GM12878 (cell line): ENCODE measurements around the gene TNFRSF14. TPM values are rescaled to one million over a fixed set of nuclear protein-coding genes. Genes with fewer than 3 reads are reported as not detected.

ENCODE experiments used
- ATAC-seq: fragments of 200-7000 bp; cut with Tn5 transposase; 3 replicates; pipeline ENCODE4 v1.9.1; 2020; ENCODE audit warnings: mild to moderate bottlenecking, moderate library complexity
- BruUV-seq: library from RNA; stranded (reverse); fragments of 400-500 nt; replicated peaks from 2 replicates; lab custom pipeline; 2021; lab: Mats Ljungman, UMichigan
- CTCF ChIA-PET: fragments of 300-600 bp; sonication (Branson Sonifier 250); formaldehyde crosslinking; extraction: SDS; loops from one replicate; lab custom pipeline; 2021; ENCODE audit warnings: inconsistent platforms; lab: Yijun Ruan, JAX
- POLR2A ChIA-PET: fragments of 350-600 bp; formaldehyde crosslinking; extraction: SDS; loops from one replicate; lab custom pipeline; 2021; ENCODE audit warnings: inconsistent platforms; lab: Charles Lee
- RAD21 ChIA-PET: fragments of 300-600 bp; sonication (Branson Sonifier 250); formaldehyde crosslinking; loops from one replicate; lab custom pipeline; 2023; ENCODE audit warnings: antibody characterized with exemption; ENCODE audit not compliant: unreplicated experiment; lab: Charles Lee
- SMC1A ChIA-PET: fragments of 300-600 bp; sonication (Branson Sonifier 250); formaldehyde crosslinking; loops from one replicate; lab custom pipeline; 2023; ENCODE audit not compliant: unreplicated experiment, uncharacterized antibody; lab: Charles Lee
- DNase-seq: peaks from one replicate; pipeline ENCODE4 v3.0.0-alpha.2; 2011; ENCODE audit warnings: low read depth, low spot score
- FAIRE-seq: peaks from 3 replicates; lab custom pipeline; 2011; peaks lifted over from hg19 to GRCh38; lab: Jason Lieb, UNC
- H2AFZ ChIP-seq: 2 replicates; pipeline ENCODE4 v1.6.0; 2011; ENCODE audit warnings: low read depth, low read length, control low read depth; ENCODE audit not compliant: control insufficient read depth
- H3K27ac ChIP-seq: 2 replicates; pipeline ENCODE4 v1.5.1; 2011; ENCODE audit warnings: control low read depth; ENCODE audit not compliant: control insufficient read depth, insufficient read depth
- H3K27me3 ChIP-seq, 2 experiments: replicated peaks in 1 of 2; 2 replicates each; pipeline versions ENCODE4 v1.6.0 to v1.6.1; 2011; ENCODE audit warnings: low read length in 1 of 2; ENCODE audit not compliant: control insufficient read depth in 2 of 2, insufficient read depth in 2 of 2
- H3K36me3 ChIP-seq, 2 experiments: 2 replicates each; pipeline ENCODE4 v1.5.1; 2011; ENCODE audit warnings: low read length in 1 of 2; ENCODE audit not compliant: control insufficient read depth in 2 of 2, insufficient read depth in 2 of 2
- H3K4me1 ChIP-seq: 2 replicates; pipeline ENCODE4 v1.6.1; 2011; ENCODE audit warnings: mild to moderate bottlenecking, low read length, moderate library complexity, mixed read lengths; ENCODE audit not compliant: control insufficient read depth, insufficient read depth
- H3K4me2 ChIP-seq: 2 replicates; pipeline ENCODE4 v1.6.0; 2011; ENCODE audit warnings: control low read depth; ENCODE audit not compliant: control insufficient read depth, insufficient read depth
- H3K4me3 ChIP-seq: fragments of 200-600 bp; sonication (generic); 2 replicates; pipeline ENCODE4 v1.5.1; 2016
- H3K79me2 ChIP-seq: 2 replicates; pipeline ENCODE4 v1.6.0; 2011; ENCODE audit warnings: low read length; ENCODE audit not compliant: control insufficient read depth, insufficient read depth
- H3K9ac ChIP-seq: 2 replicates; pipeline ENCODE4 v1.8.0; 2011; ENCODE audit warnings: low read length, control low read depth, mixed read lengths; ENCODE audit not compliant: control insufficient read depth, insufficient read depth
- H3K9me3 ChIP-seq: replicated peaks from 3 replicates; pipeline ENCODE4 v1.5.1; 2011; ENCODE audit warnings: mild to moderate bottlenecking, low read length; ENCODE audit not compliant: control insufficient read depth, insufficient read depth
- H4K20me1 ChIP-seq: 2 replicates; pipeline ENCODE4 v1.6.0; 2011; ENCODE audit not compliant: control insufficient read depth, insufficient read depth
- EED ChIP-seq: sonication (generic); IDR thresholded peaks from 2 replicates; pipeline ENCODE4 v1.6.1; 2016; ENCODE audit warnings: antibody characterized with exemption, low read depth
- PAX5 ChIP-seq: IDR thresholded peaks from 2 replicates; pipeline ENCODE4 v1.6.1; 2011; ENCODE audit warnings: low read depth, low read length, borderline replicate concordance
- POLR2A ChIP-seq: IDR thresholded peaks from 2 replicates; pipeline ENCODE4 v1.6.1; 2011; ENCODE audit warnings: low read depth, mild to moderate bottlenecking, low read length
- WGBS: methylation state at CpG from one replicate; pipeline ENCODE4 v1.1.6; 2016; ENCODE audit warnings: low lambda C conversion rate; ENCODE audit not compliant: insufficient replicate concordance, insufficient coverage; ENCODE audit errors: missing lambda C conversion rate; 5-methylcytosine and 5-hydroxymethylcytosine counted together
- in situ Hi-C: fragments of 300-500 bp; cut with MboI; formaldehyde crosslinking; loops from 9 replicates; pipeline ENCODE4 v1.14.3; 2018; ENCODE audit warnings: mixed read lengths
- intact Hi-C: fragments of 100-400 bp; cut with micrococcal nuclease; formaldehyde crosslinking; loops from one replicate; pipeline ENCODE4 v1.14.2; 2022; ENCODE audit not compliant: unreplicated experiment
- polyA plus RNA-seq, 11 experiments: library from polyadenylated mRNA; depleted of rRNA in 4 of 11; unstranded in 6 of 11; stranded (reverse) in 5 of 11; fragments of >200 nt; fragmentation: Nextera tagmentation in 4 of 11; fragmentation: Illumina TruSeq in 1 of 11; extraction: Ambion mirVana in 4 of 11; extraction: Trizol in 1 of 11; gene quantifications; 1 replicate in 1 of 11; 2 replicates in 10 of 11; pipeline versions ENCODE4 v1.2.1 to v1.2.3, GENCODE V29; 2011 to 2016; ENCODE audit warnings: inconsistent platforms in 2 of 11, missing spikeins in 2 of 11, low read depth in 1 of 11
- total RNA-seq, 4 experiments: library from RNA; depleted of rRNA in 3 of 4; stranded (reverse); fragments of >200 nt in 3 of 4; fragmentation: Illumina TruSeq in 1 of 4; extraction: Trizol in 1 of 4; gene quantifications; 2 replicates each; pipeline versions ENCODE4 v1.2.1 to v1.2.3, GENCODE V29; 2013 to 2021
- TF ChIP-seq, protein P1 (sequence below): IDR thresholded peaks from 2 replicates; pipeline ENCODE4 v1.6.1; 2012; ENCODE audit warnings: low read length, inconsistent platforms
- TF ChIP-seq, protein P2 (sequence below): IDR thresholded peaks from 2 replicates; pipeline ENCODE4 v1.6.1; 2012; ENCODE audit warnings: low read depth, low read length, improper control_type of control experiment
- TF ChIP-seq, protein P3 (sequence below): fragments of 450-650 bp; formaldehyde crosslinking; IDR thresholded peaks from 2 replicates; pipeline ENCODE4 v1.5.0; 2022; ENCODE audit warnings: mild to moderate bottlenecking, missing genetic modification characterization

TNFRSF14 gene
- total and polyA plus RNA-seq, 10 of the 15 experiments (the other 5 are each of a cell fraction or from before 2014, with no cell fraction given) = 0.43 to 114 (median 41.5) TPM

DNA sequence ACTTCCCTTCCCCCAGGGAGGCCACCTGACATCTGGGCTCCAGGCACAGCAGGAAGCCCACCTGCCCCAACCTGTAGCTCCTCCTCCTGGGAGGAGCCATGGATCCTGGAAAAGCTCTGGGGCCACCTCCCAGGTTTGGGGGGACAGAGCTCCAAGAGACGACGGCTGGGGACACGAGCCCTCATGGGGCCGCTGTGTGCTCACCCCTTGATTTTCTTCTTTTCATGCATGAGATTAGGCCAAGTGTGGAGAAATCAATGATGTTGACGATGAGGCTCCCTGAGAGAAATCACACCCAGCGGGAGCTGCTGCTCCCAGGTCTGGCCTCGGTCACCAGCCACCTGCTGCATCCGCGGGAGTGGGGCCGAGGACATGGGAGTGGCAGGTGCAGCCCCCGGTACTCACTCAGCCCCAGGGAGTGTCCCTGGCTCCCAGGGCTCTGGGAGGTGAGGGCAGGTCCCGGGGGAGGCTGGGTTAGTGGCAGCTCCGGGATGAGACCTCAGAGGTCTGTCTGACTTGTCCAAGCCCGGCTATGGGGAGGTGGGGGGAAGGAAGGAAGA is 8.7 kb downstream of the TNFRSF14 start (continued):
- TF ChIP-seq, protein P1, sequence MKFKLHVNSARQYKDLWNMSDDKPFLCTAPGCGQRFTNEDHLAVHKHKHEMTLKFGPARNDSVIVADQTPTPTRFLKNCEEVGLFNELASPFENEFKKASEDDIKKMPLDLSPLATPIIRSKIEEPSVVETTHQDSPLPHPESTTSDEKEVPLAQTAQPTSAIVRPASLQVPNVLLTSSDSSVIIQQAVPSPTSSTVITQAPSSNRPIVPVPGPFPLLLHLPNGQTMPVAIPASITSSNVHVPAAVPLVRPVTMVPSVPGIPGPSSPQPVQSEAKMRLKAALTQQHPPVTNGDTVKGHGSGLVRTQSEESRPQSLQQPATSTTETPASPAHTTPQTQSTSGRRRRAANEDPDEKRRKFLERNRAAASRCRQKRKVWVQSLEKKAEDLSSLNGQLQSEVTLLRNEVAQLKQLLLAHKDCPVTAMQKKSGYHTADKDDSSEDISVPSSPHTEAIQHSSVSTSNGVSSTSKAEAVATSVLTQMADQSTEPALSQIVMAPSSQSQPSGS = no peak
- TF ChIP-seq PAX5 (no peak), EED (no peak)

DNA sequence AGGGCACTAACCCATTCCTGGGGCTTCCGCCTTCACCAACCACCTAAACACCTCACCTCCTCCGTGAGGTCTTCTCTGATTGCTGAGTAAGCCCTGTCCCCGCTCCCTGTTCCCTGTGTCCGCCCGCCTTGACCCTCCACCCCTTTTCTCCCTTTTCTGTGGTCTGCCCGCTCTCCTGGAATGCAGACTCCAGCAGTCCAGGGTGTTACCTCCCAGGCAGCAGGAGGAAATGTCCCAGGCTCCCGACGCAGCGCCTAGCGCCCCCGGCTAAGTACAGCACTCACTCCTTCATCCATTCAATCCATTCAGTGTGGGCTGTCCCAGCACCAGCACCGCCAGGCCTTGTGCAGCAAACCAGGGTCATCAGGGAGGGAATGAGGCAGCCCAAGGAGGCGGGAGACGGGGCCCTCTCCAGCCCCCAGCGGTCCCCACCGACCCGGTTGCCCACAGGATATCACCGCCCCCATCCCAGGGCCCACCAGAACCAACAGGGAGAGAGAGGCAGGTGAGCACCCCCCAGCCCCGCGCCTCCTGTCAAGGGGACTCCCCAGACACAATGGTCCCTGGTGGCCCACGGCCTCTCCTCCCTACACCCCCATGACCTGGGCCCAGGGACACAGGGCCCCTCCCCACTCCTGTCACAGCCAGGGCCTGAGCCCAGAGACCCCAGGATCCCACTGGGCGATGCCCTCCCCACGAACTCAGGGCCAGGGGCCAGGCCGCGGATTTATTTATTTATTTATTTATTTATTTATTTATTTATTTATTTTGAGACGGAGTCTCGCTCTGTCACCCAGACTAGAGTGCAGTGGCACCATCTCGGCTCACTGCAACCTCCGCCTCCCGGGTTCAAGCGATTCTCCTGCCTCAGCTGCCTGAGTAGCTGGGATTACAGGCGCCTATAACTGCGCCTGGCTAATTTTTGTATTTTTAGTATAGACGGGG is 10.2 kb downstream of the TNFRSF14 start:
- POLR2A ChIA-PET = interaction anchor here (0.5 kb wide), 1 partner anchor 56 kb away, joined by 3 read pairs; no protein-coding TSS in a partner anchor
- no peaks in the 10 kb centered on the region for H3K4me1 ChIP-seq
- no peak overlapping the region for H2AFZ ChIP-seq
- in situ Hi-C loops = no loop called here
- no peak for DNase-seq
- ATAC-seq = no peak
- FAIRE-seq = no peak
- intact Hi-C loops = no loop called here
- no peaks in the 10 kb centered on the region; a peak in 1 of 4 replicates for H3K36me3 ChIP-seq
- H3K79me2 ChIP-seq = no peaks in the 10 kb centered on the region
- no peaks in the 10 kb centered on the region for H3K27me3 ChIP-seq
- no TSS peak for BruUV-seq
- H3K4me3 ChIP-seq = no peak overlapping the region
- CTCF ChIA-PET = no interaction called here
- RAD21 ChIA-PET = no interaction called here
- H3K27ac ChIP-seq = no peak overlapping the region
- no peaks in the 10 kb centered on the region; the same call in 2 of the 3 replicates for H3K9me3 ChIP-seq
- H3K9ac ChIP-seq = no peak overlapping the region
- no peak overlapping the region for H3K4me2 ChIP-seq
- WGBS = 80% methylated on average over 34 of the region's 34 CpGs
- TF ChIP-seq, protein P2, sequence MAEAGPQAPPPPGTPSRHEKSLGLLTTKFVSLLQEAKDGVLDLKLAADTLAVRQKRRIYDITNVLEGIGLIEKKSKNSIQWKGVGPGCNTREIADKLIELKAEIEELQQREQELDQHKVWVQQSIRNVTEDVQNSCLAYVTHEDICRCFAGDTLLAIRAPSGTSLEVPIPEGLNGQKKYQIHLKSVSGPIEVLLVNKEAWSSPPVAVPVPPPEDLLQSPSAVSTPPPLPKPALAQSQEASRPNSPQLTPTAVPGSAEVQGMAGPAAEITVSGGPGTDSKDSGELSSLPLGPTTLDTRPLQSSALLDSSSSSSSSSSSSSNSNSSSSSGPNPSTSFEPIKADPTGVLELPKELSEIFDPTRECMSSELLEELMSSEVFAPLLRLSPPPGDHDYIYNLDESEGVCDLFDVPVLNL = no peak
- 0 out of 2 replicates have a peak, but pooled peaks have one; percentile 35 for TF ChIP-seq POLR2A
- TF ChIP-seq, protein P3, sequence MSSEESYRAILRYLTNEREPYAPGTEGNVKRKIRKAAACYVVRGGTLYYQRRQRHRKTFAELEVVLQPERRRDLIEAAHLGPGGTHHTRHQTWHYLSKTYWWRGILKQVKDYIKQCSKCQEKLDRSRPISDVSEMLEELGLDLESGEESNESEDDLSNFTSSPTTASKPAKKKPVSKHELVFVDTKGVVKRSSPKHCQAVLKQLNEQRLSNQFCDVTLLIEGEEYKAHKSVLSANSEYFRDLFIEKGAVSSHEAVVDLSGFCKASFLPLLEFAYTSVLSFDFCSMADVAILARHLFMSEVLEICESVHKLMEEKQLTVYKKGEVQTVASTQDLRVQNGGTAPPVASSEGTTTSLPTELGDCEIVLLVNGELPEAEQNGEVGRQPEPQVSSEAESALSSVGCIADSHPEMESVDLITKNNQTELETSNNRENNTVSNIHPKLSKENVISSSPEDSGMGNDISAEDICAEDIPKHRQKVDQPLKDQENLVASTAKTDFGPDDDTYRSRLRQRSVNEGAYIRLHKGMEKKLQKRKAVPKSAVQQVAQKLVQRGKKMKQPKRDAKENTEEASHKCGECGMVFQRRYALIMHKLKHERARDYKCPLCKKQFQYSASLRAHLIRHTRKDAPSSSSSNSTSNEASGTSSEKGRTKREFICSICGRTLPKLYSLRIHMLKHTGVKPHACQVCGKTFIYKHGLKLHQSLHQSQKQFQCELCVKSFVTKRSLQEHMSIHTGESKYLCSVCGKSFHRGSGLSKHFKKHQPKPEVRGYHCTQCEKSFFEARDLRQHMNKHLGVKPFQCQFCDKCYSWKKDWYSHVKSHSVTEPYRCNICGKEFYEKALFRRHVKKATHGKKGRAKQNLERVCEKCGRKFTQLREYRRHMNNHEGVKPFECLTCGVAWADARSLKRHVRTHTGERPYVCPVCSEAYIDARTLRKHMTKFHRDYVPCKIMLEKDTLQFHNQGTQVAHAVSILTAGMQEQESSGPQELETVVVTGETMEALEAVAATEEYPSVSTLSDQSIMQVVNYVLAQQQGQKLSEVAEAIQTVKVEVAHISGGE (CRISPR knock-in tag) = no peak
- SMC1A ChIA-PET = no interaction called here
- no peaks in the 10 kb centered on the region for H4K20me1 ChIP-seq
